ELR (cell line): ENCODE data around the gene SLC30A9.
A peak's percentile ranks its signal among the peaks of the same experiment; 100 is the strongest.

Experiments used
- DNase-seq: peaks from one replicate; pipeline ENCODE4 v3.0.0-alpha.2; 2015; ENCODE audit warnings: low read depth

SLC30A9 gene

DNA sequence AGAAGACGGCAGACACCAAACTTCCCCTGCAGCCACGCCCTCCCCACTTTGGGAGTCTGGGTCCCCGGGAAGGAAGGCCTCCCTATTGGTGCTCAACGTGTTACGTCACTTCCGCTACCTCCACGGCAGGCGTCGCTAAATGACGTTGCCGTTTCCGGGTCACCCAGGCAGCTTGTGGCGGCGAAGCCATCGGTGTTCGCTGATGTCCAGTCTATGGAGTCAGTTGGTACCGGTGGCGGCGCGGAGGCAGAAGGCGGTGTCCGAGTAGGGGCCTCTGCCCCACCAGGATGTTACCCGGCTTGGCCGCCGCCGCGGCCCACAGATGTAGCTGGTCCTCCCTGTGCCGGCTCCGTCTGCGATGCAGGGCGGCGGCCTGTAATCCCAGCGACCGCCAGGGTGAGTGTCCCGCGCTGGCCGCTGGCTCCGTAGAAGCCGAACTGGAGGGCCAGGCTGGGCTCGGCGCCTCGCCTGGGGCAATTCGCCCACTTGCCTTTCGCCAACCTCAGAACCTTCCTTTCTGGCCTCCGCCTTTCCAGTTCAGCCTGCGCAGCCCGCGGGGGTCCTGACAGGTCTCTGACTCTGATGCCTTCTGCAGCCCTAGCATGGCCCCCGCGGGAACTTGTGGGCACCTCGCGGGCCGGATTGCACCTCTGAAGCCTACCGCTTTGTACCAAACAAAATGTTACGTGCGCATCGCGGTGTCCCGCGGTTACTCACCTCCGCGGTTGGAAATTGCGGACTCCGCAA lies at the start of gene SLC30A9:
TSS of gene SLC30A9 (plus strand) at position 166 of the 747 bp plus-strand sequence. CDS start at position 288, 122 bp downstream.
- DNase-seq: peak; percentile 93

DNA sequence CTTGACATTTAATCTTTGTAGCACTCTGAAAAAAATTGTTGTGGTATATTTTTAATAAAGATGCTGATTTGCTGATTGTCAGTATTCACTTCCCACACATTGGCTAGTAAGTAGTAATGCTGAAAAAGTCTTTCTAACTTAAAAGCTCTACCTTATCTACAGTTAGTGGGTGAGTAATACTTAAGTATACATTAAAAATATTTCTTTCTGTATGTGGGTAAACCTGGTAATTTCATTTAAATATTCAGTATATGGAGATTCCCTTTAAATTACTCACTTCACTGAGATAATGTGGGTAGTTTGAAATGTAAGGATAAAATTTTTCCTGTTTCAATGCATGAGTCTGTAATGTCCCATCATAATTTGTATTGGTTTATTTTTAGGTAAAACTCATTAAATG lies 49.5 kb upstream of the SLC30A9 start:
- DNase-seq: peak; percentile 15

DNA sequence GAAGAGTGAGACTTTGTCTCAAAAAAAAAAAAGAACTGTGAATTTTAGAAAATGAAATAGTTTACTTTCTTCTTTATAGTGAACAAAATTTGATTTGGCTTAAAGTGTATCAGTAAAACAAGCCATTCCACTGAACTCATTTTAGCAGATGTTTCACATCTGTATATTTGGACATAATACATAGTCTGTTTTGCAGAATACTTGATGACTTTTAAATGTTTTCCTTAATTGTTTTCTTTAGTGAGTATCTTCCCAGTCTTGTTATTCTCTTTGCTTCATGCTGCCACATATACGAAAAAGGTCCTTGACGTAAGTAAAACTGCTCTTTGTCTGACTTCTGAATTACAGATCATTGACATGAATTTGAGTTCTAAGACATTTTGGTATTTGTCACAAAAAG lies 46.8 kb upstream of the SLC30A9 start:
- no peak for DNase-seq

DNA sequence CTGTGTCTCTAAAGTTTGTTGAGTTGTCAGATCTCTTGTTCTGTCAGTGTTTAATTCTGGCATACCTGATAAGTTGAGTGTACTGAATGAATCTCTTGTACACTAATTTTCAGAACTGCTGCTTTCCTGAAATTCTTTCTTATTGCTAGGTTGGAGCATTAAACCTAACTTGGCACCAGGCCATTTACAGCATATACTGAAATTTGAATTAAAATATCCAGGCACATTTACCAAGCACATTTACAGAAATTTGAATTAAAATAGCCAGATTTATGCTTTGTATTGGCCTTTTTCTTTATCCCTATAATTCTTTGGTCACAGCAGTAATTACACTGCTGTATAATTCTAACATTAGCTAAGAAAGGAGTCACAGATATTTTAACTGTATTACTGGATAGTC lies 46.2 kb upstream of the SLC30A9 start:
- no peak for DNase-seq

DNA sequence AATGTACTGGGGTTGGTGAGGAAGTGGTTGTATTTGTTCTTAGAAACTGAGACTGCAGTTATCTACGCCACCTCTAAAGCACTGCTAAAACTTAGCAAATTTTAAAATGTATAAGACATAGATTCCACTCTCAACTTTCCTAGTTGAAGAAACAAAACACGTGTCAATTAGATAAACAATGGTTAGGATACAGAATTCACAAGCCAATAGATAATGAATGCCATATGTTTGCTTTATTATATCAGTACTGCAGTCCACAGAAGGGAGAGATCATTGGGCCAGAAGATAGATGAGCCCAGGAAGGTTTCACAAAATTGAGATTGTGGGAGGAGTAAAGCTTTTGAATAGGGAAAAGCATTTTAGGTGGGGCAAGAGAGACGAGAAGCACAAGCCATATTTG lies 40.8 kb upstream of the SLC30A9 start:
- no peak for DNase-seq

DNA sequence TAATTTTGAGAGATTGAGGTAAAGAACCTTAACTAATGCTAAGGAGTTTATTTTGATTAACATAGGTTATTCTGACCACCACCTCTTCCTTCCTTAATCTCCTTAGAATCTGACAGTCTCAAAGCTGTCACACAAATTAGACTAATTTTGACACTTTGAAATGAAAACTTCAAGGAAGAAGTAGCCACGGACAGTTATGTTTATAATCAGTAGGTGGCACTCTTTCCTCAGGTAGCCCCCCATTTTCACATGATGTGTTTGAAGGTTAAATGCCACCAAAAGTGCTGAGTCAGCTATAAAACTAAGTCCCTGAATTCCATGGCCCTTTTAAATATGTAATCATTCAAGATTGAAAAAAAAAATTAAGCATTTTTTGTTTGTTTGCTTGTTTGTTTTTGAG lies 32.7 kb upstream of the SLC30A9 start:
- DNase-seq: peak; percentile 59

DNA sequence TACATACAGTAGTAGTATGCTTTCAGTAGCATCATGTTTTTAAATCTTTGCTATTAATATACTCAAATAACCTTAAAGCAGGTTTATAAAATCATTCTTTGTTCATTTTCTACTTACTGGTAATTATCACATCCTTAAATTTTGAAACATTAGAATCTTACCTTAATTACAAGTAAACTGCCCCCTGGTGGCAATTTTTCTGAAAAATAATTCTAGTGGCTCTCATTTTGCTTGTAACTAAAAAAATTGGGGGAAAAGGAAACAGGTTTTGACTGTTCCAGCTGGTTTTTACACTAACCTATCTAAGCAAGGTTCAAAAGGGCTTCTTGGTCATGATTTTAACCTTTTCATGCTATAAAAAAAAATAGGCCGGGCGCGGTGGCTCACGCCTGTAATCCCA lies 27.2 kb upstream of the SLC30A9 start:
- peak; percentile 57 for DNase-seq

DNA sequence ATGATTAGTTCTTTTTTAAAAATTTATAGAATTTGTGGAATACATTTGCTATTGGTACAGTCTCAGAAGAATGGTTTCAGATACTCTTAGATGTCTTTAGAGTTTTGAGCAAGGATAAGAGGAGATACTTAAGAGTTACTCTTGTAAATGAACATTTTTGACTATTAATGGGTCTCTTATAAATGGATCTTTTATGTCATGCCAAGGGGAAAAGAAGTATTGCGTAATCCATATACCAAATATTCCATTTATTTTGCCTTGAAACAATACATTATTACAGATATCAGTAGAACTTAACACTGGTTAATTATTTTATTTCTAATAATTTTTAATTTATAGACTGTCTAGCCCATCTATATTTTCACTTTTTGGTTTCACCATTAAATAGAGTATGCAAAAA lies 25.9 kb upstream of the SLC30A9 start:
- DNase-seq: no peak

DNA sequence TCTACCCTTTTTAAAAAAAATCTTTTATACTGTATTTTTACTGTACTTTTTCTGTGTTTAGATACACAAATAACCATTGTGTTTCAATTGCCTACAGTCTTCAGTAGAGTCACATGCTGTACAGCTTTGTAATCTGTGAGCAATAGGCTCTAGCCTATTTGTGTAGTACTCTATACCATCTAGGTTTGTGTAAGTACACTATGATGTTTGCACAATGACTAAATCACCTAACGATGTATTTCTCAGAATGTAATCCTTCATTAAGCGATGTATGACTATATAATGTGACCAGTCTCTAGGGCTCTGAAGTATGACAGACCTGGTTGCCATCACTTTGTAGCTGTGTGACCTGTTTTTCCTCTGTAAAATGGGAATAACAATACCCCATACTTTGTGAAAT lies 22.9 kb upstream of the SLC30A9 start:
- DNase-seq: no peak

DNA sequence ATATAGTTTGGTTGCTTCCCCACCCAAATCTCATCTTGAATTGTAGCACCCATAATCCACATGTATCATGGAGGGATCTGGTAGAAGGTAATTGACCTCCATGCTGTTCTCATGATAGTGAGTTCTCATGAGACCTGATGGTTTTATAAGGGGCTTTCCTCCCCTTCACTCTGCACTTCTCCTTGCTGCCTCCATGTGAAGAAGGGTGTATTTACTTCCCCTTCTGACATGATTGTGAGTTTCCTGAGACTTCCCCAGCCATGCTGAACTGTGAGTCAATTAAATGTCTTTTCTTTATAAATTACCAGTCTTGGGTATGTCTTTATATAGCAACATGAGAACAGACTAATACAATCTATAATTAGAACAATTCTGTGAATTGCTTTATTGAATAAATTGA lies 20.7 kb upstream of the SLC30A9 start:
- DNase-seq: no peak

DNA sequence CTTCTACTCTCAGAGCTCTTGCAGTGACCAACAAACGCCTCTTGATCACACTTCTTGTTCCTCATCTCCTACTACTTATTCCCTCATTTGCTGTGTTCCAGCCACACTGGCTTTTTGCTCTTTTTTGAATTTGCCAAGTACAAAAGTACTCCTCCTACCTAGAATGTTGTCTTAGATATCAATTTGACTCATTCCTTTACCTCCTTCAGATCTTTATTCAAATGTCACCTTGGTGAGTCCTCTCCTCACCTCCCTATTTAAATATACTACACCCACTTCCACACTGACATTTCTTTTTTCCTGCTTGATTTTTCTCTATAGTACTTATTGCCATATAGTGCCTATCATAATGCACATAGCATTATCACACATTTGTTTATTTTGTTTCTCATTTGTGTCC lies 15.0 kb upstream of the SLC30A9 start:
- no peak for DNase-seq

DNA sequence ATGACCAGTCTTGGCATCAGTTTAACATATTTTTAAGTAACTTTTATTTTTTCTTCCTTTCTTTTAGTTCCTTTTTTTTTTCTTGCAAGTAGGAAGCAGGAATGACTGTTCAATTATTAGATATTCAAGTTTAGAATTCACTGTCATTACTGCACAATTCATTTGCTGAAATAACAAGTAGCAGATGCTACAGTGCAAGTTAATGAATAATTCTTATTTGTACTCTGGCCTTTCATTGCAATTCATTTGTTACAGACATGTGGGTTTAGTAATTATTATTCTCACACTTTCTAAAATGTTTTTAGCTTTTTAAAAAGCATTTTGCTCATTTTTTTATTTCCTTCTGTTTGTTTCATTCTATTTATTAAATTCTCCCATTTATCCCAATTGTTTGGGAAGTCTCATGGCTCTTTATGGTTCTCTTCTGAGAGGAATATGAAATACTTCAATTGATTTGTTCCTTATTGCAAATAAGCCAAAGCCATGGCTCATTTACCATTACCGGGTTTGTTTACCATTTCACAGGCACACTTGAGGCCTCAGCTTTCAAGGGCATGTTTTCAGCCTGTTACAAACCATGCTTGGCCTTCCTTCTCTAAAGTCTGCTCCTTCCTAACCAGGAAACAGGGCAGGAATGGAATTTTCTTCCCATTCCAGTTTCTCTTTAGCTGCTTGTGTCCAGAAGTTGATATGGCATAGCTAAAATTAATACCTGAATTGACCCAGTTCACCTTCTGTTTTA lies 13.4 kb upstream of the SLC30A9 start:
- DNase-seq: no peak

DNA sequence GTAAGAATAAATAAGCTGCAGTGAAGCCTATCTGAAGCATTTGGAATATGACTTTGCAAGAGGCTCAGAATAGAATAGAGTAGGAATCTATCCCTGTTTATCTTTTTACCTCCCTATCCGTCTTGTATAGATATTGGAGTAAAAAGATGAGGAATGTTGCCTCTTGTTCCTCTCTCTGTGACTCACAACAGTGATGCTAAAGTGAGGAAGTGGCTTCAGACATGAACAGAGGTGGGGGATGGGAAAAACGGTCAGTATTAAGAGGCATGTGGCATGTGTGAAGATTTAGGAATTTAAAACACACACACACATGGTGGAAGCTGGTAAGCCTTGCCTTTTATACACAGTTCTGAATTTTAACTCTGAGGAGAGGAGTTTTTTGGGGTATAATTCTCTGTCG lies 12.6 kb upstream of the SLC30A9 start:
- DNase-seq: peak; percentile 69

DNA sequence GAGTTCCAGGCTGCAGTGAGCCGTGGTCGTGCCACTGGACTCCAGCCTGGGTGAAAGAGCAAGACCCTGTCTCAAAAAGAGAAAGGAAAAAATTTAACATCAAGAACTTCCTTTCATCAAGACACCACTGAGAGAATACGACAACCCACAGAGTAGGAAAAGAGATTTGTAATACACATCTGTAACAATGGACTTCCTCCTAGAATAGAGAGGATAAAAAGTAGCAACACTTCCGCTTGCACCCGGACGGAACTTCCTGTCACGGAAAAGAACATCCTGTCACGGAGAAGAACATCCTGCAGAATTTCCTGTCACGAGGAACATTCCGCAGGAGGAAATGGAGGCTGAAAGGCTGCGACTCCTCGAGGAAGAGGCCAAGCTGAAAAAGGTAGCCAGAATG lies 8.9 kb upstream of the SLC30A9 start, which contains the start of gene DCAF4L1:
TSS of gene DCAF4L1 (plus strand) at position 301 of the 400 bp plus-strand sequence. CDS start at position 338, 37 bp downstream.
- DNase-seq: no peak

DNA sequence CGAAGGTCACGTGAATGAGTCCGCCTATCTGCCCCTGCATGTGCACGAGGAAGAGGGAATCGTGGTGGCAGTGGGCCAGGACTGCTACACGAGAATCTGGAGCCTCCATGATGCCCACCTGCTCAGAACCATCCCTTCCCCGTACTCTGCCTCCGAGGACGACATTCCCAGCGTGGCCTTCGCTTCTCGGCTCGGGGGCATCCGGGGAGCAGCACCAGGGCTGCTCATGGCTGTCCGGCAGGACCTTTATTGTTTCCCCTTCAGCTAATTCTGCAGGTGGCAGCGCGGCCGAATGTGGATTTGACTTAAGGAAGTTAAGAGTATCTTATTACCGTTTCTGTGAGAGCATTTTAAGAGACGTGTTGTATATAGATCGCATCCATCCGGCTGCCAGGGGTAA lies 7.6 kb upstream of the SLC30A9 start:
- no peak for DNase-seq

DNA sequence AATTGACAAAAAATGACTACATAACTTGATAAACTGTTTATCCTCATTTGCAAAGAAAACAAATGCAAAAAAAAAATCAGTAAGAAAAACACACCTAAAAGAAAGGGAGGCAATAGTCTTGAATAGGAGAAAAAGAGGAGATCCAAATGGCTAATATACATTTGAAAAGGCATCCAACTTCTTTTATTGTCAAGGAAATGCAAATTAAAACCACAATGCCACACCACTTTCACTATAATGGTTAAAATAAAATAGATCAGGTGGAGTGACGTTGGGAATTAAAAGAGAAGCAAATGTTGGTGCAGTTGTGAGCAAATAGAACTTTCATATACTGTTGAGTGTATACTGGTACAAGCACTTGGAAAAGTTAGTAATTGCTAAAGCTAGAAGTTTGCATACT lies 5.2 kb upstream of the SLC30A9 start:
- no peak for DNase-seq

DNA sequence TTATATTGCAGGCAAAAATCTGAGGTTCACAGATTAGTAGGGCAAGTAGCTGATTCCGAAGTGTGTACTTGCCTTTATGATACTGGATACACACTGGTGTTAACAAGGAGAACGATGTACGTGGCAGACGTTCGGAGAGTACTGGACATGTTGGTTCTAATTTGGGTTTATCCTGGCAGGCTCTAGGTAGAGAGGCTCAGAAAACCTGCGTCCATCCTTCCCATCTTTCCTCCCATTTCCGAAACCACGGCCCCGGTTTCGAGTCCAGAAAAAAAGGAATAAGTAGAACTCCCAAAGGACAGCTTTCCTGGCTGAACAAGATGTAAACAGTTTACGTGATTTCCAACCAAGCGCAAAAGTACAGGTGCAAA lies 351 bp upstream of the SLC30A9 start:
- DNase-seq: no peak

DNA sequence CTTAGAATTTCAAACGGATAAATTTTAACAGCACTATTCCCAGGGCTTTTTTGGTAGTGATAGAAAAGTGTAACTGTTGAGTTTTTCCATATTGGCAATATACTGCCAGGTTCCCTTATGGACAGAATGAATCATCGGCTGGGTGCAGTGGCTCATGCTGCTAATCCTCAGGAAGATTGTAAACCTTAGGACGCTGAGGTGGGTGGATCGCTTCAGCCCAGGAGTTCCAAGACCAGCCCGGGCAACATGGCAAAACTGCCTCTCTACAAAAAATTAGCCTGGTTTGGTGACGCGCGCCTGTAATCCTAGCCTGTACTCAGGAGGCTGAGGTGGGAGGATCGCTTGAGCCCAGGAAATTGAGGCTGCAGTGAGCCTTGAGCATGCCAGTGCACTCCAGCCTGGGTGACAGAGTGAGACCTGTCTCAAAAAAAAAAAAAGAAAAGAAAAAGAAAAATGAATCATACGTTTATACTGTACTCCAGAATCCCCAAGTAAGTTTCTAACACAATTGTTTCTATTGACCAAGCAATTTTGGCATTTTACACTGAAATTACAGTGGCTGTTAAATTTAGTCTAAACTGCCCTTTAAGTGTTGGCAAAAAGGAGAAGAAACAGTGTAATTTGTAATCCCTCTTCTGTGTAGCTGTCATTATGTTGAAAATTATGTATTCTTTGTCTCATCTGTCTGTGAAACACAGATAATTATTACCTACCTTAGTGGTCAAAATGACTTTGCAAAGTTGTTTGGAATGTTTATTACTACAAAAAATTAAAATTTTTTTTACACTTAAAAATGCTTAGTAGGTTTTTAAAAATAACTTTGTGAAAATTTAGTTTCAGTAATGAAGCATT lies 1.8 kb downstream of the SLC30A9 start:
- DNase-seq: peak; percentile 56

DNA sequence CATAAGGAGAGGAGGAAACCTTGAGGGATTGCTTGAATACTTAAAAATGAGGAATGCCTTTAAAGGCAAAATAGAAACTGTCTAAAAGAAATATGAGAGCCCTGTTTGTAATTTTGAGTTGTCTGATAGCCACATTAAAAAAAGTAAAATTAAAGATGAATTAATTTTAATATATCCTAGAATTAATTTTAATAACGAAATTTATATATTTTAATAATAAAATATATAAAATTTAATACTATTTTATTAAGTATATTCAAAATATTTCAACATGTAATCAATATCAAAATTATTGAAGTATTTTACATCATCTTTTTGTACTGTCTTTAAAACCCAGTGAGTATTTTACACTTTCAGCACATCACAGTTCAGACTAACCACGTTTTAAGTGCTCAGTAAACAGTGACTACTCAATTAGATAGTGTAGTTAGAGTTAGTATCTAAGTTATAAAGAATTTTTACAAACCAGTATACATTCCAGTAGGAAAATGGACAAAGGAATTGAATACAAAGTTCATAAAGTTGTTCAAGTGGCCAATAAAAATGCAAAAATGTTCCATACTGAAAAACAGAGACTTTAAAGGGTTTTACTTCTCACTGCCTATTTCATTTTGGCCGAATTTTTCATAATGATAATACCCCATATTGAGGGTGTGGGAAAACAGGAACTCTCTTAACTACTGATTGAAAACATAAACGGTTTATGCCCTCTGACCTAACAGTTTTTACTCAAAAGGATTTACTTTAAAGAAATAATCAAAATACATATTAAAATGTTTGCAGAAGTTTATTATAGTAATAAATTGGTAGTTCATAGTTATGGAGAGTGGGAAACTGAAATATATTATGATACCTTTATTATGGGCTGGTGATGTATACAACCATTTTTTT lies 2.9 kb downstream of the SLC30A9 start:
- DNase-seq: no peak

DNA sequence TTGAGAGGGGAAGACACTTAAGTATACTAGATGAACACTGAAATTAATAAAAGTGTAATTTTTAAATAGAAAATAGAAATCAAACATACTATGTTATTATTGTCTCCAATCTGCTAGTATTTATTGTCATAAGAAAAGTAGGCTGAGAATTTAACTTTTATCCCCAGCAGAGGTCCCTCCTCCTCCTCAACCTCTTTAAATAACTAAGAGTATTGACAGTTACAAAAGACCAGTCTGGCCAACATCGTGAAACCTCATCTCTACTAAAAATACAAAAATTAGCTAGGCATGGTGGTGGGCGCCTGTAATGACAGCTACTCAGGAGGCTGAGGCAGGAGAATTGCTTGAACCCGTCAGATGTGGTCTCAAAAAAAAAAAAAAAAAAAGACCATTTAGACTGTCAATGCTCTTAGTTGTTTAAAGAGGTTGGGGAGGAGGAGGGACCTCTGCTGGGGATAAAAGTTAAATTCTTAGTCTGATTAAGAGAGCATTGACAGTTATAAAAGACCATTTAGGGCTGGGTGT lies 4.2 kb downstream of the SLC30A9 start:
- peak; percentile 12 for DNase-seq

DNA sequence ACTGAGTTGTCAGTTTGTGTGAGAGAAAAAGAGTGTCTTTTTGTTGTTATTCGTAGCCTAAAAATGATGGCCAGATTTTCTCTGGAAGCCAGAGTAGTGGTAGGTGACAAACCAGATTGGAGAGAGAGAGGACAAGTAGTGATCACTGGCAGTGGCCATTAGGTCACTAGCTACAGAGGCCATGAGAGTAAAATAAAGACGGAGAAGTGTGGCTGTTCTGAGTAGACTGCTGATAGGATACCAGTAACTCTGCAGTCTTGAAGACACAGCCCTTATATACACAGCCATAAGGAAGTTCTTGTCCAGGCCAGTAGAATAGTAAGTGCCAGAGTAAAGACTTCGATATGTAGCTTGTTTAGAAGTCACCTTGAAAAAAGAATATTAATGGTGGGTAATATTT lies 7.7 kb downstream of the SLC30A9 start:
- DNase-seq: no peak
